ENCODE results near the gene HMCN2.

The HMCN2 gene

GRCh38 chr9:130371196-130371966 is 105.8 kb downstream of the HMCN2 start:
- no peak for DNase-seq

GRCh38 chr9:130372057-130372456 is 106.5 kb downstream of the HMCN2 start:
- peak; percentile 76 for DNase-seq

- no peak for DNase-seq
These were observed 108.2 kb downstream of the HMCN2 start for GRCh38 chr9:130373679-130374325.

- DNase-seq, result no peak
These were observed 112.1 kb downstream of the HMCN2 start for GRCh38 chr9:130377612-130378011.

GRCh38 chr9:130378875-130379648 is 113.5 kb downstream of the HMCN2 start:
- no peak for DNase-seq

GRCh38 chr9:130379649-130379970 is 114.0 kb downstream of the HMCN2 start:
- no peak for DNase-seq

GRCh38 chr9:130380920-130381469 is 115.4 kb downstream of the HMCN2 start:
- DNase-seq, result no peak

- DNase-seq, result no peak
These were observed 116.1 kb downstream of the HMCN2 start for GRCh38 chr9:130381660-130382059.

GRCh38 chr9:130382096-130382495 is 116.5 kb downstream of the HMCN2 start:
- no peak for DNase-seq

- no peak for DNase-seq
These were observed 117.2 kb downstream of the HMCN2 start for GRCh38 chr9:130382636-130383349.

GRCh38 chr9:130383350-130383715 is 117.8 kb downstream of the HMCN2 start:
- DNase-seq, result no peak

- DNase-seq, result no peak
These were observed 118.6 kb downstream of the HMCN2 start for GRCh38 chr9:130383979-130384676.

GRCh38 chr9:130385257-130385656 is 119.7 kb downstream of the HMCN2 start:
- DNase-seq, result no peak

GRCh38 chr9:130387398-130387797 is 121.8 kb downstream of the HMCN2 start:
- no peak for DNase-seq

- DNase-seq, result no peak
These were observed 122.3 kb downstream of the HMCN2 start for GRCh38 chr9:130387905-130388304.

GRCh38 chr9:130390390-130390789 is 124.8 kb downstream of the HMCN2 start:
- DNase-seq, result no peak

GRCh38 chr9:130390986-130391385 is 125.4 kb downstream of the HMCN2 start:
- no peak for DNase-seq

- DNase-seq, result no peak
These were observed 126.3 kb downstream of the HMCN2 start for GRCh38 chr9:130391866-130392265.

GRCh38 chr9:130393681-130394071 is 128.1 kb downstream of the HMCN2 start:
- DNase-seq, result no peak

GRCh38 chr9:130394320-130394719 is 128.8 kb downstream of the HMCN2 start:
- no peak for DNase-seq

GRCh38 chr9:130394814-130395470 is 129.4 kb downstream of the HMCN2 start:
- no peak for DNase-seq

Measured in islet precursor cell (in vitro differentiated cells).